ENCODE data around the gene ASCC3. TPM values are rescaled to one million over a fixed set of nuclear protein-coding genes. Genes with fewer than 3 reads are reported as not detected.

The ASCC3 gene
- total RNA-seq, 6 experiments from 2014 or later, result 96.1 to 101 (median 97.8) TPM

DNA sequence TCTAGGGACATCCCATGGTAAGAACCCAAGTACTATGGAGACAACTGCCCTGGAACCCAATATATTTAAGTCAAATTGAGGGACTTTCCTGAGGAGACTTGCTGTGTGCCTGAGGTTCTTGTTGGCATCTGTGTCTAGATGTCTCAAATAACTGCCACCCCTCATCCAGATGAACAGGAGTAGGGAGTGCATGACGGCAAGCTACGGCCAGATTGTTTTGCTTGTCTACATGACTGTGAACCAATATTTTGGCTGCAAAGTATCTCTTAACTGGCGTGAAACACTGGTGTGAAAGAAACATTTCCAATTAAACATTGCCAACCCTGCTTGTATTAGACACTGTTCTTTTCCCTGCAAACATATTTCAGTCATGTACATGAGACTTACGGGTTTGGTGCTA is 364.0 kb downstream of the ASCC3 start:
- Mint-ChIP-seq H3K4me3 (no peak overlapping the region), H3K4me1 (ENCODE audit: low read depth) (peaks cover 22% of the 10 kb centered on the region), H3K27ac (no peak overlapping the region), H3K27me3 (ENCODE audit: insufficient read depth) (no peaks in the 10 kb centered on the region), H3K9me3 (no peaks in the 10 kb centered on the region), H3K36me3 (ENCODE audit: low read depth) (peaks cover 25% of the 10 kb centered on the region)
- DNase-seq, result no peak
- TF ChIP-seq, protein P1, sequence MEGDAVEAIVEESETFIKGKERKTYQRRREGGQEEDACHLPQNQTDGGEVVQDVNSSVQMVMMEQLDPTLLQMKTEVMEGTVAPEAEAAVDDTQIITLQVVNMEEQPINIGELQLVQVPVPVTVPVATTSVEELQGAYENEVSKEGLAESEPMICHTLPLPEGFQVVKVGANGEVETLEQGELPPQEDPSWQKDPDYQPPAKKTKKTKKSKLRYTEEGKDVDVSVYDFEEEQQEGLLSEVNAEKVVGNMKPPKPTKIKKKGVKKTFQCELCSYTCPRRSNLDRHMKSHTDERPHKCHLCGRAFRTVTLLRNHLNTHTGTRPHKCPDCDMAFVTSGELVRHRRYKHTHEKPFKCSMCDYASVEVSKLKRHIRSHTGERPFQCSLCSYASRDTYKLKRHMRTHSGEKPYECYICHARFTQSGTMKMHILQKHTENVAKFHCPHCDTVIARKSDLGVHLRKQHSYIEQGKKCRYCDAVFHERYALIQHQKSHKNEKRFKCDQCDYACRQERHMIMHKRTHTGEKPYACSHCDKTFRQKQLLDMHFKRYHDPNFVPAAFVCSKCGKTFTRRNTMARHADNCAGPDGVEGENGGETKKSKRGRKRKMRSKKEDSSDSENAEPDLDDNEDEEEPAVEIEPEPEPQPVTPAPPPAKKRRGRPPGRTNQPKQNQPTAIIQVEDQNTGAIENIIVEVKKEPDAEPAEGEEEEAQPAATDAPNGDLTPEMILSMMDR (IDR thresholded peaks at IDR 0.05), result no peak

DNA sequence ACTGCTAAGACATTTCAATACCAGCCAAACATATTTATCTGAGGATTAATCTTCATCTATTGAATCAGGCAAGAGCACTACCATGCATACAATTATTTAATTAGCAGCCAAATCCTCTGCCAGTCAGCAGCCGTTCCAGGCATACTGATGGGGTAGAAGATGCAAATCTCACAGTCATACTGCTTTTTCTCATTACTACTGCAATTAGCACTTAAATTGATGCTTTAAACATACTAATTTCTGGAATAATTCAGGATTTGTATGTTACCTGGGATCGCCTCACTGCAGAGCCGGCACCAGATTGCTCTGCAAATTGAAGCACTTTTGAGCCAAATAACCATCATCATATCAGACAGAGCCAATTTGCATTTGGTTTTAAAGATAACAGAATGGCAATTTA is 366.5 kb downstream of the ASCC3 start:
- TF ChIP-seq, protein P1 (IDR thresholded peaks at IDR 0.05), result no peak
- Mint-ChIP-seq H3K9me3 (no peaks in the 10 kb centered on the region), H3K27ac (no peak overlapping the region), H3K4me1 (ENCODE audit: low read depth) (peaks cover 29% of the 10 kb centered on the region), H3K27me3 (ENCODE audit: insufficient read depth) (no peaks in the 10 kb centered on the region), H3K4me3 (no peak overlapping the region), H3K36me3 (ENCODE audit: low read depth) (peaks cover 38% of the 10 kb centered on the region)
- DNase-seq, result no peak

DNA sequence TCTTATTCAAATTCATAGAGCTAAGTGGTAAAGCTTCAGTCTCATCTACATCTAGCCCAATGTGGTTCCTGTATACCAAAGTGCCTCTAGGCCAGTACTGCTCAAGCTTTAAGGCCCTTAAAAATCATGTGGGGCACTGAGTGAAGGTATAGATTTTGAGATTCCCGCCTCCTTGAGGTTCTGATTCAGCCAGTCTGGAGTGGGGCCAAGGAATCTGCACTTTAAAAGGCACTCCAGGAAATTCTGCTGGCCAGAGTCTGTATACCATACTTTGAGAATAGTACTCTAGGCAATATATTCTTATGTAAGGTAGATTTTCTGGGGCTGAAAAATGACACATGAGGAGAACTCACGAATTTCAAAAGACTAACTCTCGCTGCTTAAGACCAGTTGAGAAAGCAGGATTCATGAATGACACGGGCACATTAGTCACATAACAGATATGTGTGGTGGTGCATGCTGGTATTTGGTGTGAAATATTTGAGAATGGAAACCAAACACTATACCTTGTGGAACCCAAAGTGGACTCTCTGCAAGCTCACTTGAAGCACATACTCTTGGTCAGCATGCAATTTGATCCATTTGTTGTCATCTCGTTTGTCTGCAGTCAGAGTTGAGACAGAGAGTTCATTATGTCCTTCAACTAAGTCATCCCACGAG is 368.8 kb downstream of the ASCC3 start:
- peaks cover 29% of the 10 kb centered on the region for H3K4me1 Mint-ChIP-seq (ENCODE audit: low read depth)
- H3K27me3 Mint-ChIP-seq (ENCODE audit: insufficient read depth), result no peaks in the 10 kb centered on the region
- peak overlapping the region; percentile 45; the same call in 1 of the 2 replicates for H3K27ac Mint-ChIP-seq
- TF ChIP-seq, protein P1 (IDR thresholded peaks at IDR 0.05), result no peak
- DNase-seq, result peak; percentile 64
- H3K9me3 Mint-ChIP-seq, result no peaks in the 10 kb centered on the region
- H3K36me3 Mint-ChIP-seq (ENCODE audit: low read depth), result peaks cover 38% of the 10 kb centered on the region
- H3K4me3 Mint-ChIP-seq, result peak overlapping the region; percentile 10; the same call in 1 of the 2 replicates

DNA sequence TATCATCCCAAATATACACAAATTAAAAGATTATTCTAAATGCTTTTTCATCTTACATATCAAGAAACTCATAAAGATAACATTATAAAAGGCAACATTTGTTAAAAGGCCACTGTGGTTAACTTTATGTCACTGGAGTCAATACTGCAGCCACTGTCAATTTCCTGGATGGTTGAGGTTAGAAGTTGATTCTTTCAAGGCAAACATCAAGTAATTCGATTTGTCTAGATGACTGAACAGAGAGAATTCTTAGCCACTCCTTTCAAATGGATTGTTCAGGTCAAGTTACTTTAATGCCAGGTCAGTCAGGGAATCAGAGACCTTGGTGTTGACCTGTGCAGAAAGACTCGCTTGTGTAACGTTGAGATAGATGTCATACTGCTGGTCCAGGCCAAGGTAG is 372.0 kb downstream of the ASCC3 start:
- Mint-ChIP-seq H3K27ac (no peak overlapping the region), H3K4me1 (ENCODE audit: low read depth) (peaks cover 19% of the 10 kb centered on the region), H3K4me3 (no peak overlapping the region), H3K9me3 (no peaks in the 10 kb centered on the region), H3K27me3 (ENCODE audit: insufficient read depth) (no peaks in the 10 kb centered on the region), H3K36me3 (ENCODE audit: low read depth) (peaks cover 29% of the 10 kb centered on the region)
- no peak for DNase-seq
- TF ChIP-seq, protein P1 (IDR thresholded peaks at IDR 0.05), result no peak

DNA sequence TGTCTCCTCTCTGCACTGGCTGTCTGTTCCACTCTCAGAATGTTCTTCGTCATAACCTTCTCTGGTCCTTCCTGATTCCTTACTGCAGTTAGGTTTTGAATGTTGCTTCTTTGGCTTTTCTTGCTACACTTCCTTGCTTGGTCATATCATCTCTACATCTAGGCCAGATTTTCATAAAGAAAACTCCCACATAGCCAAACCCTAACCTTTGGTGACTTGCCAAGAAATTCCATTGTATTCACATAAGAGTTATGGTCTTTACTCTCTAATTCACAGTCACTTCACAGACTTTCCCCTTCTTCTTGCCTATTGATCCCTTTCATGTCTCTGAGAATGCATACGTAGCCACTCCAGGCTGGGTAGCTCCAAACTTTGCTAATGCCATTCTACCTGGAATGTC is 374.5 kb downstream of the ASCC3 start:
- Mint-ChIP-seq H3K36me3 (ENCODE audit: low read depth) (peaks cover 13% of the 10 kb centered on the region), H3K27ac (no peak overlapping the region), H3K27me3 (ENCODE audit: insufficient read depth) (no peaks in the 10 kb centered on the region), H3K4me3 (no peak overlapping the region), H3K4me1 (ENCODE audit: low read depth) (peaks cover 2% of the 10 kb centered on the region), H3K9me3 (no peaks in the 10 kb centered on the region)
- TF ChIP-seq, protein P1 (IDR thresholded peaks at IDR 0.05), result no peak
- DNase-seq, result peak; percentile 20
